Thoracic aorta (tissue), 2 donors: ENCODE data around the gene SSC4D. TPM values are rescaled to one million over a fixed set of nuclear protein-coding genes. Genes with fewer than 3 reads are reported as not detected.
"Not testable (repeated sequence)": the region's sequence is repeated elsewhere in the genome, so short reads cannot be mapped to it uniquely, and the experiment has no call there.

ENCODE experiments used
- ATAC-seq: fragments of 150-250 bp; one replicate; pipeline ENCODE4 v1.8.0; 2017; ENCODE audit warnings: low read depth; ENCODE audit not compliant: insufficient number of reproducible peaks, low FRiP score
- DNase-seq: peaks from one replicate; pipeline ENCODE4 v3.0.0-alpha.2; 2020; ENCODE audit warnings: low spot score
- H3K27ac ChIP-seq, 2 donors: fragments of 200-600 bp; sonication (generic); 1 replicate in 1 of 2; 2 replicates in 1 of 2; pipeline ENCODE4 v1.5.1; 2016; ENCODE audit warnings: mild to moderate bottlenecking in 2 of 2, moderate library complexity in 2 of 2
- H3K27me3 ChIP-seq: fragments of 200-600 bp; sonication (generic); replicated peaks from 2 replicates; pipeline ENCODE4 v1.6.0; 2016; ENCODE audit warnings: mild to moderate bottlenecking; ENCODE audit not compliant: insufficient read depth
- H3K36me3 ChIP-seq: fragments of 200-600 bp; sonication (generic); one replicate; pipeline ENCODE4 v1.5.1; 2016
- H3K4me1 ChIP-seq, 2 donors: fragments of 200-600 bp; sonication (generic); 1 replicate in 1 of 2; 2 replicates in 1 of 2; pipeline versions ENCODE4 v1.5.1 to v1.6.0; 2016; ENCODE audit warnings: low read depth in 2 of 2, mild to moderate bottlenecking in 1 of 2; ENCODE audit not compliant: control insufficient read depth in 1 of 2
- H3K4me3 ChIP-seq: fragments of 200-600 bp; sonication (generic); 2 replicates; pipeline ENCODE4 v1.5.1; 2016; ENCODE audit warnings: mild to moderate bottlenecking
- H3K9me3 ChIP-seq: fragments of 200-600 bp; sonication (generic); 2 replicates; pipeline ENCODE4 v1.5.1; 2016
- total RNA-seq, 2 donors: library from RNA; depleted of rRNA; stranded (reverse); fragments of >200 nt; gene quantifications; one replicate each; pipeline versions ENCODE4 v1.1.0 to v1.2.3, GENCODE V29; 2016
- TF ChIP-seq, protein P1 (sequence below): fragments of 200-600 bp; sonication (generic); IDR thresholded peaks from one replicate; pipeline ENCODE4 v1.5.1; 2019; ENCODE audit warnings: antibody characterized with exemption

The SSC4D gene
- 1 to 10 TPM; 1.5 to 3.2 TPM for total RNA-seq

DNA sequence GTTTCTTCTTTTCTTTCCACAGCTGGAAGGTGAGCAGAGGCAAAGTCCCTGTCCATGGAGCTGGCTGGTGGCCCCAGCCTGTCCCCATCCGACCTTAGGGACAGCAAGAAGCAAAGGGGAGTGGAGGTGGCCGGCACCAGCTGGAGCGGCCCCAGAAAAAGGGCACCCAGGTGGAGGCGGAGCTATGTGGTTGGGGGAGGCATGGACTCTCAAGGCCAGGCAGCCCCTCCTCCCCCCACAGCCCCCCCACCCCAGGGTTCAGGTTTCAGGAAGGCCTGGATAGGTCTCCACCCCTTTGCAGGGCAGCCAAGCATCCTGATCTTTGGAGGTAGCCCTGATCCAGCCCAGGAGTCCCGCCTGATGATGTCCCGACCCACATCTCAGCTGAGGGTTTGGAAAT, at the start of gene SSC4D:
Gene SSC4D, minus strand, starts transcription at position 161 of the 400 bp plus-strand sequence. CDS start 5,258 bp downstream, outside the sequence.
- H3K4me3 ChIP-seq, result no peak within 1 kb of the TSS
- H3K27ac ChIP-seq, result no peak within 1 kb of the TSS
- DNase-seq (no peak), ATAC-seq (no peak)
- no peaks in the 10 kb centered on the region for H3K27me3 ChIP-seq
- no peaks in the 10 kb centered on the region for H3K4me1 ChIP-seq
- no peaks in the 10 kb centered on the region for H3K36me3 ChIP-seq
- TF ChIP-seq, protein P1, sequence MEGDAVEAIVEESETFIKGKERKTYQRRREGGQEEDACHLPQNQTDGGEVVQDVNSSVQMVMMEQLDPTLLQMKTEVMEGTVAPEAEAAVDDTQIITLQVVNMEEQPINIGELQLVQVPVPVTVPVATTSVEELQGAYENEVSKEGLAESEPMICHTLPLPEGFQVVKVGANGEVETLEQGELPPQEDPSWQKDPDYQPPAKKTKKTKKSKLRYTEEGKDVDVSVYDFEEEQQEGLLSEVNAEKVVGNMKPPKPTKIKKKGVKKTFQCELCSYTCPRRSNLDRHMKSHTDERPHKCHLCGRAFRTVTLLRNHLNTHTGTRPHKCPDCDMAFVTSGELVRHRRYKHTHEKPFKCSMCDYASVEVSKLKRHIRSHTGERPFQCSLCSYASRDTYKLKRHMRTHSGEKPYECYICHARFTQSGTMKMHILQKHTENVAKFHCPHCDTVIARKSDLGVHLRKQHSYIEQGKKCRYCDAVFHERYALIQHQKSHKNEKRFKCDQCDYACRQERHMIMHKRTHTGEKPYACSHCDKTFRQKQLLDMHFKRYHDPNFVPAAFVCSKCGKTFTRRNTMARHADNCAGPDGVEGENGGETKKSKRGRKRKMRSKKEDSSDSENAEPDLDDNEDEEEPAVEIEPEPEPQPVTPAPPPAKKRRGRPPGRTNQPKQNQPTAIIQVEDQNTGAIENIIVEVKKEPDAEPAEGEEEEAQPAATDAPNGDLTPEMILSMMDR, result no peak
- no peaks in the 10 kb centered on the region for H3K9me3 ChIP-seq

DNA sequence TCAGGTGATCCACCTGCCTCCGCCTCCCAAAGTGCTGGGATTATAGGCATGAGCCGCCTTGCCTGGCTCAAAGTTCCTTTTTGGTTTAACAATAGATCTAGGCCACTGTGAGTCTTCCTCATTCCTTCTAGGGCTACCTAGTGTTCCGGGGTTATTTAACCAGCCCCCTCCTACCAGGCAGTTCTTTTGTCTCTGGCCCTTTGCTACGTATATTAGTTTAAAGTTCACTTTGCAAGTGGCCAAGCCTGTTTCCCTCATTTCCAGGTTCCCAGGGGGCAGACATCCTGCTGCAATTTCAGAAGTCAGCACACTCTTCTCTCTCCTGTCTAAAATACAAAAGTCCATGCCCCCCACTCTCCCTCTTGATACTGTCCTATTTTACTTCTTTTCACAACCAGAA, 49.0 kb upstream of the SSC4D start:
- not testable (repeated sequence) for H3K27me3 ChIP-seq, H3K27ac ChIP-seq, DNase-seq, H3K9me3 ChIP-seq, H3K4me3 ChIP-seq, H3K36me3 ChIP-seq, H3K4me1 ChIP-seq, ATAC-seq

DNA sequence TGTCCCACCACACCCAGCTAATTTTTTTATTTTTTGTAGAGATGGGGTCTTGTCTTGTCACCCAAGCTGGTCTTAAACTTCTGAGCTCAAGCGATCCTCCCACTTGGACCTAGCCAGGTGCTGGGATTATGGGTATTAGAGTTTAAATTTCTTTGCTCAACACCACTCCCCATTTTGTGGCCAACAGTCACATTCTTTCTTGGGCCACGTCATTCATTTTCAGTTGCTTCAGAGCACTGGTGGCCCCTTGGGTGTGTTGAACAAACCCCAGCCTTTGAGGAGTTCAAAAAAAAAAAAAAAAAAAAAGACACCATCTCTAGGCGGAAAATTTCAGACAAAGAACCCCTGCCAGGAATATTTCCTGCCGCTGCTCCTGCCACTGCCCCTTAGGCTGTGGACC, 47.5 kb upstream of the SSC4D start:
- not testable (repeated sequence) for H3K4me3 ChIP-seq, ATAC-seq, H3K27me3 ChIP-seq, DNase-seq, H3K36me3 ChIP-seq, H3K9me3 ChIP-seq, H3K27ac ChIP-seq, H3K4me1 ChIP-seq

DNA sequence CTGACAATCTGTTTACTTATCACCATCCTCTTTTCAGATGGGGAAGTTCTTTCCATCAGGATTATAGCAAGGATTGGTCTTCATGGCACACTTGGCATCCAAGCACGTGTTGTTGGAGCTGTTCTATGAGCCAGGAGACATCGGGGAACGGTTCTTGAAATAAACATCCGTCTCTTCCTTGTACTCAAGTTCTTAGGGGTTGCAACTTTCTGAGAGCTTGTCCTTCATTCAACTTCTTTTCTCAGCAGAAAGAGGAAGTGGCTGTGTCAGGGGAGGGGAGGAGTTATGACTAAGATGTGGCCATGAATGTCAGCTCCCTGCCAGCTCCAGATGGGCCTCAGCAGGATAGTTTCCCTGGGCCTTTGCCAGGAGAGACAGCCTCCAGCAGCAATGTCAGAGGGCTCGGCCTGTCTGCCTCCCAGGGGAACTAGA, 36.1 kb upstream of the SSC4D start:
- H3K36me3 ChIP-seq, H3K9me3 ChIP-seq, H3K27me3 ChIP-seq, H3K4me1 ChIP-seq, DNase-seq: not testable (repeated sequence)
- ATAC-seq, result peak; percentile 75
- Histone ChIP-seq H3K27ac (peak overlapping the region in 1 of 2 donors; percentile 23), H3K4me3 (peak overlapping the region; percentile 16)

DNA sequence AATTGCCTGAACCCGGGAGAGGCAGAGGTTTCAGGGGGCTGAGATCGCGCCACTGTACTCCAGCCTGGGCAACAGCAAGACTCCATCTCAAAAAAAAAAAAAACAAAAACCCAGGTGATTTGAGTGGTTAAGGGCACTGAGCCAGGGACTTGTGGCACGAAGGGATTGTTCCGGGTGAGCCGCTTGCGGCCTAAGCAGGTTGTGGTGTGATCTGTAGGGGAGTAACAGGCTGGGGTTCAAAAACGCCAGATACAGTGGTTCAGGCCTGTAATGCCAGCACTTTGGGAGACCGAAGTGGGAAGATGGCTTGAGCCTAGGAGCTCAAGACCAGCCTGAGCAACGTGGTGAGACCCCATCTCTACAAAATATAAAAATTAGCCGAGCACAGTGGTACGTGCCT, 34.3 kb upstream of the SSC4D start:
- not testable (repeated sequence) for H3K27me3 ChIP-seq, H3K9me3 ChIP-seq, H3K4me3 ChIP-seq, H3K36me3 ChIP-seq, H3K4me1 ChIP-seq, H3K27ac ChIP-seq, DNase-seq, ATAC-seq

DNA sequence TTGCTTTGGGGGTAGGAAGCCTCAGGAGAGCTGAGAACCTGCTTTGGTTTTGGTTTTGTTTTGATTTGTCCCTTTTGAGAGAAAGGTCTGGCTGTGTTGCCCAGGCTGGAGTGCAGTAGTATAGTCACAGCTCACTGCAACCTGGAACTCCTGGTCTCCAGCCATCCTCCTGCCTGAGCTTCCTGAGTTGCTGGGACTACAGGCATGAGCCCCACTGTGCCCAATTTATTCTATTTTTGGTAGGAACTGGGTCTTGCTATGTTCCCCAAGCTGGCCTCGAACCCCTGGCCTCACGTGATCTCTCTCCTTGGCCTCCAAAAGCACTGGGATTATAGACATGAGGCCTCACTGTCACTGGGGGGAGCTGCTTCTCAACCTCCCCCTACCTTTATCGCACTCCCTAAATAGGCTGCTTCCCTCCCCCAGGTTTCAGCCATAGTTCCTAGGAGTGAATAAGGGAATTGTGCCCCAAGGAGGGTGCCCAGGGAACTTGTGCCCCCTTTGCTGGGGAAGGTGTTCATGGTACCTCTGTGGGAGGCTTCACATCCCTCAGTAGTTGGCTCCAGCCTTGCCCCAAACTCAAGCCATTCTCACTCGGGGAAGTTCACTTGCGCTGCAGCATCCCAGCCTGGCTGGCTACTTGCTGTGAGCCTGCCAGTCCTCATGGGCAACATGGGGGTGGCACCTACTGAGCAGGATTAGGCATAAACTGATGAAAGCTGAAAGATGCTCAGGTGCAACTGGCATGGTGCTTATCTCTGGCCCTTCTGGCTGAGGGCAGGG, 33.4 kb upstream of the SSC4D start:
- H3K9me3 ChIP-seq, H3K4me3 ChIP-seq, H3K36me3 ChIP-seq, H3K4me1 ChIP-seq, DNase-seq, H3K27ac ChIP-seq, ATAC-seq, H3K27me3 ChIP-seq: not testable (repeated sequence)

DNA sequence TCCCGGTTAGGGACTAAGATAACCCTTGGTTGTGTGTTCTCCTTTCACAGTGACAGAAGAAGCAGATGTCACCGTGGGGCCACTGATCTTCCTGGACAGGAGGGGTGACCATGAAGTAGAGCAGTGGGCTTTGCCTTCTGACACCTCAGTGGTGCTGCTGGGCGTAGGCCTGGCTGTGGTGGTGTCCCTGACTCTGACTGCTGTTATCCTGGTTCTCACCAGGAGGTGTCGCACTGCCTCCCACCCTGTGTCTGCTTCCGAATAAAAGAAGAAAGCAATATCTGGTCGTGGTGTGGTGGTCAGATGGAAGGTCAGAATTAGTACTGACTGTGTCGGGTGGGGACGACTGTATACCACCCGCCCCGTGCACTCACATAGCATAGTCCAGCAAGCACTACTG, 32.3 kb upstream of the SSC4D start:
- DNase-seq, H3K27me3 ChIP-seq, H3K4me3 ChIP-seq, ATAC-seq, H3K36me3 ChIP-seq, H3K27ac ChIP-seq, H3K4me1 ChIP-seq, H3K9me3 ChIP-seq: not testable (repeated sequence)

DNA sequence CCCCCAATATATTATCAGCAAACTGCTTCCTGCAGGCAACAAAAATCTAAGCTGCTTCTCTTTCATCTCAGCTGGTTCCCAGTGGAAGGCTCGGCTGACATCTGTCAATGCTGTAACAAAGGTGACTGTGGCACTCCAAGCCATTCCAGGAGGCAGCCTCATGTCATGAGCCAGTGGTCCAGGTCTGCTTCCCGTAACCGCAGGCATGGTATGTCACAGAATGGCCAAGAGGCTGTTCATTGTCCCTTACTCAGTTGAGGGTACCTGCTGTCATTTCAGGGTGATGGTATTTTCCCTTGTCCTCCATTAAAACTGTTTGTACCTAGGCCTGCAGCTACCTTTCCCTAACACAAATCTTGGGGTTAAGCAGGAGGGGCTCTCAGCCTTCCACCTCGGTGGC, 30.9 kb upstream of the SSC4D start:
- not testable (repeated sequence) for H3K9me3 ChIP-seq, H3K4me3 ChIP-seq, DNase-seq, ATAC-seq, H3K36me3 ChIP-seq, H3K27ac ChIP-seq, H3K4me1 ChIP-seq, H3K27me3 ChIP-seq

DNA sequence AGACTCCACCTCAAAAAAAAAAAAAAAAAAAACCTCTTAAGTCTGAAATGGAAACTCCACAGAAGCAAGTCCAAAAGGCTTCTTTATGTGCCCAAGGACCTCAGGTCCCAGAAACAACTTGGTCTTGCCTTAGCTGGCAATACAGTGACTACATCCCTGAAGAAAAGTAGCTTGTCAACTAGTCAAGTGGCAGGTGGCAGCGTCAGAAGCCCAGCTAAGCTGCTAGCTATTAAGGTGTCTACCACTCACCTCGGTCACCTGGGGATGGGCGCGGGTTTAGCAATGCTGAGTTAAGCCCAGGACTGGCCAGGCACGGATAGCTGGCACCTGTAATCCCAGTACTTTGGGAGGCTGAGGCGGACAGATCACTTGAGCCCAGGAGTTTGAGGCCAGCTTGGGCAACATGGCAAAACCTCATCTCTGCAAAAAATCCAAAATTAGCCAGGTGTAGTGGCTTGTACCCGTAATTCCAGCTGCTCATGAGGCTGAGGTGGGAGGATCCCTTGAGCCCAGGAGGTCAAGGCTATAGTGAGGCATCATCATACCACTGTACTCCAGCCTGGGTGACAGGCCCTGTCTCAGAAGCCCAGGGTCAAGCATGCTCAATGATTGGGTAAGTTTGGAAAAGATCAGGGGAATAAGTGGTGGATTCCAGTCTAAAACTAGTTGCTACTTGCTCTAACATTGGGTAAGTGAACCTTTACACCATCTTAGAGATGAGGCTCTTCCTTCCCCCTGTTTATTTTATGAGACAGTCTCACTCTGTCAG, 29.8 kb upstream of the SSC4D start:
- H3K4me3 ChIP-seq, H3K36me3 ChIP-seq, DNase-seq, ATAC-seq, H3K4me1 ChIP-seq, H3K27me3 ChIP-seq, H3K27ac ChIP-seq, H3K9me3 ChIP-seq: not testable (repeated sequence)
